Measurements from ENCODE around the gene GRIK3. TPM values are rescaled to one million over a fixed set of nuclear protein-coding genes. Genes with fewer than 3 reads are reported as not detected.

GRIK3 gene
- total and polyA plus RNA-seq, 2 of the 8 experiments (the other 6 are each of a cell fraction or from before 2014, with no cell fraction given): 2.1 to 3.4 TPM

- no peak for TF ChIP-seq HDAC6 (IDR thresholded peaks at IDR 0.05; ENCODE audit: low read depth, low read length)
- peak; percentile 73; the same call in 1 of the 2 replicates for TF ChIP-seq MAX (IDR thresholded peaks at IDR 0.05)
These were observed 263.1 kb downstream of the GRIK3 start (continued) for GRCh38 chr1:36771240-36771639.
